DND-41 (cell line): ENCODE results near the gene TAGAP.
A peak's percentile ranks its signal among the peaks of the same experiment; 100 is the strongest.

Experiments used
- ATAC-seq: fragments of 200-7000 bp; cut with Tn5 transposase; 3 replicates; pipeline ENCODE4 v1.9.1; 2021; ENCODE audit warnings: low read depth; ENCODE audit not compliant: insufficient read depth
- DNase-seq: peaks from one replicate; pipeline ENCODE4 v3.0.0-alpha.2; 2020
- H2AFZ ChIP-seq: 2 replicates; pipeline ENCODE4 v1.6.0; 2012; ENCODE audit warnings: low read depth, low read length
- H3K27ac ChIP-seq: 2 replicates; pipeline ENCODE4 v1.5.1; 2012; ENCODE audit warnings: low read length, inconsistent platforms
- H3K27me3 ChIP-seq: fragments of 200-600 bp; sonication (generic); 2 replicates; pipeline ENCODE4 v1.6.0; 2012; ENCODE audit warnings: low read length, mild to moderate bottlenecking, inconsistent platforms; ENCODE audit not compliant: insufficient read depth, poor library complexity
- H3K36me3 ChIP-seq: 2 replicates; pipeline ENCODE4 v1.5.1; 2012; ENCODE audit warnings: low read length, inconsistent platforms; ENCODE audit not compliant: insufficient read depth
- H3K4me1 ChIP-seq: 2 replicates; pipeline ENCODE4 v1.5.1; 2012; ENCODE audit warnings: mild to moderate bottlenecking, low read length; ENCODE audit not compliant: insufficient read depth
- H3K4me2 ChIP-seq: 2 replicates; pipeline ENCODE4 v1.6.0; 2012; ENCODE audit warnings: mild to moderate bottlenecking, moderate library complexity, low read length, inconsistent platforms; ENCODE audit not compliant: insufficient read depth
- H3K4me3 ChIP-seq, 2 experiments: fragments of 200-600 bp in 1 of 2; shearing (Covaris generic) in 1 of 2; 2 replicates each; pipeline ENCODE4 v1.5.1; 2012 to 2016; ENCODE audit warnings: inconsistent platforms in 2 of 2, low read length in 2 of 2, mild to moderate bottlenecking in 2 of 2, low read depth in 1 of 2, moderate library complexity in 1 of 2
- H3K79me2 ChIP-seq: 2 replicates; pipeline ENCODE4 v1.6.0; 2012; ENCODE audit warnings: low read length, inconsistent platforms; ENCODE audit not compliant: insufficient read depth
- H3K9ac ChIP-seq: 2 replicates; pipeline ENCODE4 v1.6.0; 2012; ENCODE audit warnings: low read depth, mild to moderate bottlenecking, inconsistent platforms, low read length, moderate library complexity
- H3K9me3 ChIP-seq: 2 replicates; pipeline ENCODE4 v1.5.1; 2012; ENCODE audit warnings: low read length, moderate library complexity, mild to moderate bottlenecking, inconsistent platforms; ENCODE audit not compliant: insufficient read depth, severe bottlenecking
- H4K20me1 ChIP-seq: 2 replicates; pipeline ENCODE4 v1.6.0; 2012; ENCODE audit warnings: low read length; ENCODE audit not compliant: insufficient read depth
- CTCF ChIP-seq: IDR thresholded peaks from 2 replicates; pipeline ENCODE4 v1.5.1; 2012; ENCODE audit warnings: borderline replicate concordance, low read length, moderate library complexity, mild to moderate bottlenecking; ENCODE audit not compliant: poor library complexity, severe bottlenecking; ENCODE audit errors: extremely low read depth
- EZH2 ChIP-seq: IDR thresholded peaks from 3 replicates; pipeline ENCODE4 v1.6.1; 2012; ENCODE audit warnings: borderline replicate concordance, low read depth, mild to moderate bottlenecking, moderate library complexity, low read length, inconsistent platforms; ENCODE audit not compliant: severe bottlenecking

Gene TAGAP

DNA sequence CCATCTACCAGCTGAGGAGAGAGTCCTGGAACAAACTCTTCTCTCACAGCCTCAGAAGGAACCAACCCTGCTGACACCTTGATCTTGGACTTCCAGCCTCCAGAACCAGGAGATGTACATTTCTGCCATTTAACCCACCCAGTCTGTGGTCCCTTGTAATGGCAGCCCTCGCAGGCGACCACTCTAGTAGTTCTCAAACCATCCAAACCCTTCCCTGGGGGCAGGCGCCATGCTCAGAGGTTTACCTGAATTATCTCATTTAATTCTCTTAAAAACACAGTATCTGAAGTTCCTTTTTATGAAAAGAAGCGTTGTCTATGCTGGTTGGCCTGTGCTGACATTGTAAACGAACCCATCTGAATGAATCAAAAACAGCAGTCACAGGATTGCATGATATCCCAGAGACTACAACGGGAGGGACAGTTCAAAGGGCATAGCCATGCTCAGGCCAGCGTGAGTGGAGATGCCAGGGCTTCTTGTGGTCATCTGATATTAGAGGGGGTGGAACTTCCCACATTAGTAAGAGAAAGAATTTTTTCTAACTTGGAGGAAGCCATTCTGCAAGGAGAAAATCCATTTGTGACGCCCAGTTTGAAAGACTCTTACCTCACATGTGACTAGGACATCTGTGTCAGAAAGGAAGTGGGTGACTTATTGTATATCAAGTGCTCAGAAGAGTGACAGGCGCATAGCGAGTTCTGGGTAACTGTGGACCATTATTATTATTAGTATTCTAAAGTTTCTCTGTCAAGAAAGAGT is 17.2 kb upstream of the TAGAP start:
- peak overlapping the region; percentile 55 for H3K4me2 ChIP-seq
- peak overlapping the region; percentile 34 for H3K9ac ChIP-seq

GRCh38 chr6:159061146-159061545 is 16.4 kb upstream of the TAGAP start:
- ATAC-seq, result no peak

More for the DNA sequence above, 17.2 kb upstream of the TAGAP start:
- Histone ChIP-seq H3K9me3 (no peaks in the 10 kb centered on the region), H3K27me3 (no peaks in the 10 kb centered on the region), H3K4me1 (peaks cover 29% of the 10 kb centered on the region), H3K79me2 (no peaks in the 10 kb centered on the region), H4K20me1 (no peaks in the 10 kb centered on the region), H3K27ac (peak overlapping the region; percentile 80), H3K4me3 (peak overlapping the region in 1 of 2 experiments; percentile 16; a peak in 1 of 4 replicates), H2AFZ (peak overlapping the region; percentile 74), H3K36me3 (no peaks in the 10 kb centered on the region)
- TF ChIP-seq EZH2 (no peak), CTCF (no peak)
- ATAC-seq (peak; percentile 88), DNase-seq (peak; percentile 53)

DNA sequence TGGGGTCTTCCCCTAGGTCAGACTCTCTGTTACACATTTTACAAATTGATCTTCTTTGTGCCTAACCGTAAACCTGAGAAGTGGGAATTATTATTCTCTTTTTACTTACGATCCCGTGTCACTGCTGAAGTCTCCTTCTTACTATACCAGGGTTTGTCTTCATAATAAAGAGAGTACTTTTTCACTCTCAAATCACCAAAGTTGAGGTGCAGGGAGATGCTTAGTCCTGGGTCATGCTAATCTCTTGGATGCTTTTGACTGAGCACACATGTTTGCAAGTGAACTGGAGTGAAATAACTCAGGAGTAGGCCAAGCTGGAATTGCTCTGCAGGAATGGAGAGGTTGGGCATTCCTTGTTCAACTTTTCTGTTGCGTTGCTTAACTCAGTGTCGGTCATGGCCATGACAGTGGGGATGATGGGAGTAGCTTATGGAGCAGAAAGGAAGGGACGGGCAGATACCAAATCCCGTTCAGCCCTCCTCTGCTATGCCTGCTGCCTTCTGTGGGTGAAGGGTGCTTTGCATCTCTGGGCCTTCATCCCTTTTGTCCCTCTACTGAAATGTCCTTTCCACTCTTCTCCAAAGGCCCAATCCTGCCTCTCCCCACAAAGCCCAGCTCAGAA is 15.2 kb upstream of the TAGAP start:
- no peak overlapping the region for H3K4me2 ChIP-seq
- DNase-seq (no peak), ATAC-seq (no peak)
- TF ChIP-seq CTCF (no peak), EZH2 (no peak)
- H3K9me3 ChIP-seq, result no peaks in the 10 kb centered on the region
- H3K27me3 ChIP-seq, result no peaks in the 10 kb centered on the region
- no peaks in the 10 kb centered on the region for H3K36me3 ChIP-seq
- no peak overlapping the region for H3K4me3 ChIP-seq
- peaks cover 29% of the 10 kb centered on the region for H3K4me1 ChIP-seq
- H4K20me1 ChIP-seq, result no peaks in the 10 kb centered on the region
- no peak overlapping the region for H3K9ac ChIP-seq
- no peak overlapping the region for H2AFZ ChIP-seq
- no peaks in the 10 kb centered on the region for H3K79me2 ChIP-seq
- no peak overlapping the region for H3K27ac ChIP-seq

More at GRCh38 chr6:159061146-159061545, 16.4 kb upstream of the TAGAP start:
- no peak overlapping the region for H2AFZ ChIP-seq
- H3K27ac ChIP-seq, result peak overlapping the region; percentile 80
- H3K4me2 ChIP-seq, result no peak overlapping the region
- no peak overlapping the region for H3K9ac ChIP-seq
- H3K27me3 ChIP-seq, result no peaks in the 10 kb centered on the region
- H3K36me3 ChIP-seq, result no peaks in the 10 kb centered on the region
- DNase-seq, result no peak
- no peak overlapping the region for H3K4me3 ChIP-seq
- H4K20me1 ChIP-seq, result no peaks in the 10 kb centered on the region
- H3K79me2 ChIP-seq, result no peaks in the 10 kb centered on the region
- H3K9me3 ChIP-seq, result no peaks in the 10 kb centered on the region
- TF ChIP-seq EZH2, result no peak
- no peak for TF ChIP-seq CTCF
- peaks cover 29% of the 10 kb centered on the region for H3K4me1 ChIP-seq
